ENCODE results near the gene HRH2.

Gene HRH2

DNA sequence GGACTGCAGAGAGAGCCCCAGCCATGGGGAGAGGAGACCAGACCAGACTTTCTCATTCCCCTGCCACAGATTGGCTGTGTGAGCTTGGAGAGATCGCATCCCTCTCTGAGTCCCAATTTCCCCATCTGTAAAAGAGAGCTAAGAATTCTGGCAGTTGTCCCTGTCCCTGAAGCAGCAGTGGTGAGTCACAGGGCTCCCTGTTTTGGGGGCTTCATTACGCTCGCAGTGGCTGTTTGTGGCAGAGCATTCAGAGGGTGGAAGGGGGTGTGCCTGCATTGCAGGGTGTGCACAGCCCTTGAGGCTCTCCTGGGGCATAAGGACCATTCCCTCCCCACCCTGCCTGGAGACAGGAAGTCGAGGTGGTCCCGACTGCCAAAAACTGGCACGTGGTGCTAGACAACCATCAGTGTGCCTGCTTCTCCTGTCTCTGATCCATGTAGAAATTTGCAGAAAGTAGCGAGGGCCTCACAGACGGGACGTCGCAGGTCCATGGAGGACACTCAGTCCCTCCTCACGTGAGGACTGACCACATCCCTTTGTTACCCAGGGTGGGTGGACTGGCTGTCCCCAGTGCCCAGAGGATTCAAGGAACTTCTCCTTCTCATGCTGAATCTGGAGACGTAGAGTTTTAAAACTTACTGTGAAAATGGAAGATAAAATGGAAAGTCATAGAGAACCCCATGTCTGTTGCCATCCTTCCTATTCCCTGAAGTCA, 35.3 kb downstream of the HRH2 start:
- DNase-seq (ENCODE audit: low read depth) = no peak

GRCh38 chr5:175693741-175694140, 35.9 kb downstream of the HRH2 start:
- no peak for DNase-seq (ENCODE audit: low read depth)

- DNase-seq (ENCODE audit: low read depth) = no peak
Measured at GRCh38 chr5:175694371-175695160, 36.7 kb downstream of the HRH2 start.

DNA sequence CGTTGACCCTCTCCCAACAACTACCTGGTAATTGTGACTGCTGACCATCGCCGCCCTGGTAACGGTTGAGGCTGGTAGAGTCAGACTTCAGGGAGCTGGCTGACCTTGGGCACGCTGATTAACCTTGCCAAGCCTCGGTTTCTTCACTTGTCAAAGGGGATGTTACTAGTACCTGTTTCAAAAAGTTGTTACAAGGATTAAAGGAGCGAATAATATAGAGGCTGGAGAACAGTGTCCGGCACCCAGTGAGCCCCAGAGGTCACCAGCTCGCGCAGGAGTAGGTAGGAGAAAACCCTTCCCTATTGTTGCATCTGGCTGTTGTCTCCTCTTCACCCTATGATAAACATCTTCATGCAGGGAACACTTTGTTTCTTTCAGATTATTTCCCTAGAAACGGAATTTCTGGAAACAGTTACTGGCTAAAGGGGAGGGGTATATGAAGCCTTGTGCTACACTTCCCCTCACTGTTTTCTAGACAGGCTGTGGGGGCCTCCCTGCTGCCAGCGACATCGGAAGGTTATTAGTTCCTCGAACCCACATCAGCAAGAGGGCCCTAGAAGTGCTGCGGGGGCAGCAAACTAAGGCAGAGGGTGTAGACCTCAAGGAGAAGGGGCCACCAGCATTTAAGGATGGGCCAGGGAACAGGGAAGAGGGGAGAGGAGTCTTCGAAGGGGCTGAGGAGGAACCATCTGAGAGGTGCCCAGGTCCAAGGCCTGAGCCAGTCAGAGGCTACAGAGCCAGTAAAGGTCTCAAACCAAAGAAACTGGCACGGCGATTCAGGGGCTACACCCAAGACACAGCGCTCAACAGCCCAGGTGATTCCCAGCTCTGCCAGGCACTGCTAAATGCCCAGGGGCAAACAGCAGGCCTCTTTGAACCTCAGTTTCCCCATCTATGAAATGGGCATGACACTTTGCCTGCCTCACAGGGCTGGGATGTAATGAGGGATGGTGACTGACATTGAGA, 37.6 kb downstream of the HRH2 start:
- DNase-seq (ENCODE audit: low read depth) = no peak

GRCh38 chr5:175696139-175696854, 38.4 kb downstream of the HRH2 start:
- peak; percentile 34 for DNase-seq (ENCODE audit: low read depth)

- DNase-seq (ENCODE audit: low read depth) = no peak
Measured at GRCh38 chr5:175696855-175697198, 39.0 kb downstream of the HRH2 start.

GRCh38 chr5:175697846-175698245, 40.0 kb downstream of the HRH2 start:
- DNase-seq (ENCODE audit: low read depth) = no peak

- no peak for DNase-seq (ENCODE audit: low read depth)
Measured at GRCh38 chr5:175698401-175699115, 40.7 kb downstream of the HRH2 start.

GRCh38 chr5:175700991-175701390, 43.1 kb downstream of the HRH2 start:
- DNase-seq (ENCODE audit: low read depth) = no peak

- no peak for DNase-seq (ENCODE audit: low read depth)
Measured at GRCh38 chr5:175701797-175702196, 43.9 kb downstream of the HRH2 start.

DNA sequence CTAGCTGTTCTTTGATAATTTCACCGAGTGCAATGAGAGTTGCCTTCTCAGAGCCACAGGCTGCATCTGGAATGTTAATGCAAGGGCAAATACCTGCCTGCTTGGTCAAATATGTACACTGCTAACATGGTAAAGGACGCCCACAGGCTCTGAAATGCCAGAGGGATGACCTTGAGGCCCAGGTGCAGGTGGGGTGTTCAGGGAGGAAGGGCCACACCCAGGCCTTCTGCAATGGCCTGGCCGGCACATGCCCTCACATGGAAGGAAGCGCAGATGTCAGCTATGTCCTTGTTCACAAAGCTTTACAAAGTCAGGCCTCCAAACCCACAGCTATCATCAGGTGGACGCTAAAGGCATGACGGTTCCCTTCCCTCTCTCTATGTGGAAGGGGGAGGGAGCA, 48.6 kb downstream of the HRH2 start:
- DNase-seq (ENCODE audit: low read depth) = no peak

GRCh38 chr5:175707751-175708375, 50.0 kb downstream of the HRH2 start:
- no peak for DNase-seq (ENCODE audit: low read depth)

- DNase-seq (ENCODE audit: low read depth) = no peak
Measured at GRCh38 chr5:175709276-175709781, 51.5 kb downstream of the HRH2 start.

- no peak for DNase-seq (ENCODE audit: low read depth)
Measured at GRCh38 chr5:175710326-175710725, 52.5 kb downstream of the HRH2 start.

- DNase-seq (ENCODE audit: low read depth) = no peak
Measured at GRCh38 chr5:175711031-175711430, 53.2 kb downstream of the HRH2 start.

- DNase-seq (ENCODE audit: low read depth) = no peak
Measured at GRCh38 chr5:175711472-175712312, 53.8 kb downstream of the HRH2 start.

GRCh38 chr5:175712313-175712680, 54.4 kb downstream of the HRH2 start:
- no peak for DNase-seq (ENCODE audit: low read depth)

DNA sequence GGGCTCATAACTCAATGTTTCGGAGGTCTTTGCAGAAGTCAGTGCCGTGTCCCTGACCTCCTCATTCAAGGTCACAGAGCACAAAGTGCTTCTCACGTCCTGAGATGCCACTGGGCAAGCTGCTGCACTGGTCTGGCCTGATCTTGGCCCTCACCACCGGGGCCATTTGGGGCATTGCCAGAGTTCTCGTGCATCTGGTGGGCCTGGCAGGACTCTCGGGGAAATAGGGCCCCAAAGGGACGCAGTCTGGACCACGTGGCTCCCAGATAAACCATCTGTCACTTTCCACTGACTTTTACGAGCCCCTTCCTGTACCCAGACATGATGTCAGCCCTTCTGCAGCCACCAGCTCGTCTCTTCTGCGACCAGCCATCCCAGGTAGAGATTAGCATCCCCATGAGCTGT, 54.8 kb downstream of the HRH2 start:
- DNase-seq (ENCODE audit: low read depth) = no peak

GRCh38 chr5:175713930-175714329, 56.1 kb downstream of the HRH2 start:
- no peak for DNase-seq (ENCODE audit: low read depth)
